GM12878 (cell line): ENCODE data around the gene LRRN2.

Experiments
- BACH1 ChIP-seq: fragments of 450-650 bp; IDR thresholded peaks from 2 replicates; pipeline ENCODE4 v1.6.1; 2017; ENCODE audit warnings: mild to moderate bottlenecking, borderline replicate concordance
- CBX5 ChIP-seq: sonication (generic); IDR thresholded peaks from 2 replicates; pipeline ENCODE4 v1.6.1; 2016; ENCODE audit warnings: low read depth, moderate library complexity, mild to moderate bottlenecking, inconsistent platforms
- CREB1 ChIP-seq: IDR thresholded peaks from 2 replicates; pipeline ENCODE4 v1.6.1; 2012; ENCODE audit warnings: low read depth, mild to moderate bottlenecking, inconsistent platforms
- CTCF ChIP-seq, 3 experiments: IDR thresholded peaks in 2 of 3; conservative IDR thresholded peaks in 1 of 3; 2 replicates each; pipeline ENCODE4 v1.5.1; 2011; ENCODE audit warnings: low read depth in 3 of 3, low read length in 3 of 3, mild to moderate bottlenecking in 3 of 3, control low read depth in 2 of 3, moderate library complexity in 2 of 3, inconsistent platforms in 1 of 3, mixed read lengths in 1 of 3; ENCODE audit not compliant: control insufficient read depth in 2 of 3, insufficient read depth in 1 of 3; ENCODE audit errors: extremely low read depth in 1 of 3
- HCFC1 ChIP-seq: fragments of 150-350 bp; IDR thresholded peaks from 2 replicates; pipeline ENCODE4 v1.6.1; 2014; ENCODE audit warnings: low read length
- HDAC2 ChIP-seq: fragments of 200-600 bp; sonication (generic); IDR thresholded peaks from 2 replicates; pipeline ENCODE4 v1.6.1; 2017
- POLR2A ChIP-seq: IDR thresholded peaks from 2 replicates; pipeline ENCODE4 v1.6.1; 2011; ENCODE audit warnings: low read depth, mild to moderate bottlenecking, low read length
- TCF3 ChIP-seq: IDR thresholded peaks from 2 replicates; pipeline ENCODE4 v1.6.1; 2012; ENCODE audit warnings: low read depth, mild to moderate bottlenecking, low read length, borderline replicate concordance; ENCODE audit not compliant: insufficient read depth
- USF2 ChIP-seq: IDR thresholded peaks from 2 replicates; pipeline ENCODE4 v1.6.1; 2011; ENCODE audit warnings: low read depth, low read length, improper control_type of control experiment, borderline replicate concordance
- TF ChIP-seq, protein P1 (sequence below): IDR thresholded peaks from 2 replicates; pipeline ENCODE4 v1.6.1; 2012; ENCODE audit warnings: low read length, inconsistent platforms

DNA sequence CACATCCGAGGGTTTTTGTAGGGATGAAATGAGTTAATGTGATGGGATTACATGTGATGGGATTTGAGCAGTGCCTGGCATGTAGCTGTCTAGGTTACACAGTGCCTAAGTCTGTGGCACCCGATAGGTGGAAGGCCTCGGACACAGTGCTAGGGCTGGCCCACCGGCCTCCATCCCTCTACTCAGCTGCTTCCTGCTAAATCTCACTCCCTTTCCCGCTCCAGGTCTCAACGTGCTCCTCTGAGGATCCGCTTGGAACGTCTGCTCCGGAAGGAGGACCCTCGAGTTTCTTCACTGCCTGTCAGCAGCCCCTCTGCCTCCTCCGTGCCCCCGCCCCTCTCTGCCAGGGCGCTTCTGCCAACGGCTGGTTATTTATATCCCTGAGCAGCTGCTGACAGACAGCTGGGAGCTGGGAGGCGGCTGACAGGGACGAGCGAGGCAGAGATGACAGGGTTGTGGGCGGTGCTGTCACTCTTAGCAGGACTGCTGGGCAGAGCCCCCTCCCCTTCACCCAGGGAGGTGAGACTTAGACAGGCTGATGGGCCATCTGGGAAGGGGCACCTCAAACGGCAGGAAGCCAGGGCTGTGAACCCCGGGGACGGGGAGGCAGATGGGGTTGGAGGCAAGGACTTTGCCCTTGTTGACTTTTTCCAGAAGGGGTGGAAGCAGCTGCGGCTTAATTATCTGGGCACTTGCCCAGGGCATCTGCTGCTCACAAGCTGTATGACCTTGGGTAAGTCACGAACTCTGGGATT lies 26.6 kb upstream of the LRRN2 start:
- TF ChIP-seq POLR2A = no peak
- TF ChIP-seq HDAC2 = no peak
- no peak for TF ChIP-seq USF2
- no peak for TF ChIP-seq CBX5
- no peak for TF ChIP-seq HCFC1
- TF ChIP-seq BACH1 = no peak
- TF ChIP-seq TCF3 = no peak
- no peak for TF ChIP-seq CREB1
- no peak for TF ChIP-seq CTCF (IDR thresholded peaks at IDR 0.05 in 2 of 3, conservative IDR thresholded peaks at IDR 0.05 in 1 of 3; ENCODE audit: control insufficient read depth in 2 of 3, extremely low read depth in 1 of 3, insufficient read depth in 1 of 3, low read depth in 3 of 3, low read length in 3 of 3)
- TF ChIP-seq, protein P1, sequence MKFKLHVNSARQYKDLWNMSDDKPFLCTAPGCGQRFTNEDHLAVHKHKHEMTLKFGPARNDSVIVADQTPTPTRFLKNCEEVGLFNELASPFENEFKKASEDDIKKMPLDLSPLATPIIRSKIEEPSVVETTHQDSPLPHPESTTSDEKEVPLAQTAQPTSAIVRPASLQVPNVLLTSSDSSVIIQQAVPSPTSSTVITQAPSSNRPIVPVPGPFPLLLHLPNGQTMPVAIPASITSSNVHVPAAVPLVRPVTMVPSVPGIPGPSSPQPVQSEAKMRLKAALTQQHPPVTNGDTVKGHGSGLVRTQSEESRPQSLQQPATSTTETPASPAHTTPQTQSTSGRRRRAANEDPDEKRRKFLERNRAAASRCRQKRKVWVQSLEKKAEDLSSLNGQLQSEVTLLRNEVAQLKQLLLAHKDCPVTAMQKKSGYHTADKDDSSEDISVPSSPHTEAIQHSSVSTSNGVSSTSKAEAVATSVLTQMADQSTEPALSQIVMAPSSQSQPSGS = no peak
